Islet of Langerhans (tissue), 1 donor: ENCODE results near the gene PLEKHS1.

Experiments
- FAIRE-seq: peaks from one replicate; lab custom pipeline; 2011; peaks lifted over from hg19 to GRCh38; lab: Jason Lieb, UNC

Gene PLEKHS1

GRCh38 chr10:113751181-113751732 lies at the start of gene PLEKHS1:
Gene PLEKHS1 (plus strand): TSS chr10:113751682. CDS start chr10:113755278, 3,596 bp downstream.
- no peak for FAIRE-seq

DNA sequence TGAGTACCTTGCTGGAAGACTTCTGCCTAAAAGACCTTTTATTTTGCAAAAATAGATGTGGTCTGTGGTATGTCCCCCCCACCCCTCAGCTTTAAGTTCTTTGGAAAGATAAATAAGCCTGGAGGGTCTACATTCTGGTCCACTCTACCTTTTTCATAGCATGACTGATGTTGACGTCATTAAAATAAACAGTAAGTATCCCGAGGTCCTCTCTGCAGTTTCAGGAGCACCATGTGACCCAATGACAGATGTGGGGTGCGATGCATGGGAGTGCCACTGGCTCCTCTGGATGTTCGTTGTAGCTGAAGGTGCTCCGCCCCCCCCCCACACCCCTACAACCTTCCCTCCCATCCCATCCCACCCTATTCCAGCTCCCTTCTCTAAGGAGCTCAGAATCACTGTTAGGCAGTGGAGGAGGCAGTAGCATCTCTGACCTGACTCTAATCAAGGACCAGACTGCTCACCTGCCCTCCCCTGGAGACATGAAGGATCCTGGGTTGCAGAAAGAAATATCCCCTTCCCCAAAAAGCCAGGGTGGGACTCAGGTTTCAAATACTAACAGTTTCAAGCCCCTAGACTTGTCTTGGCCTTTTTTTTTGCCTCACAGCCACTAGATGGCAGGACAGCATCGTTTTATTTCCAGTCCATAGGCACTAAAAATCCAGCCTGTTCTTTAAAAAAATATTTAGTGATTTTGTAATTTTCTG lies 46.7 kb upstream of the PLEKHS1 start:
- peak; percentile 96 for FAIRE-seq

DNA sequence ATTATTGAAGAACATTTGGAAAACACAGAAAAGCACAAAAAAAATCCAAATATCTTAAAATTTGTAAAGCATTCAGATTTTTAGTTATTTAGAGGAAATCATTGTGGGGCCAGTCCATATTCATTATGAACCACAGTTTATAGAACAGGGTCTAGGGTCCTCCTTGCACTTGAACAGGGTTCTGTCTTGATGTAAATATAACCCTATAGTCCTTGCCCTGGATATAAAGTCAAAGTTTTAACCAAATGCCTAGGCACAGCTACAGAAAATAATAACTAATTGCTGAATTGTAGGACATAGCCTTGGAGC lies 46.2 kb upstream of the PLEKHS1 start:
- FAIRE-seq, result no peak

DNA sequence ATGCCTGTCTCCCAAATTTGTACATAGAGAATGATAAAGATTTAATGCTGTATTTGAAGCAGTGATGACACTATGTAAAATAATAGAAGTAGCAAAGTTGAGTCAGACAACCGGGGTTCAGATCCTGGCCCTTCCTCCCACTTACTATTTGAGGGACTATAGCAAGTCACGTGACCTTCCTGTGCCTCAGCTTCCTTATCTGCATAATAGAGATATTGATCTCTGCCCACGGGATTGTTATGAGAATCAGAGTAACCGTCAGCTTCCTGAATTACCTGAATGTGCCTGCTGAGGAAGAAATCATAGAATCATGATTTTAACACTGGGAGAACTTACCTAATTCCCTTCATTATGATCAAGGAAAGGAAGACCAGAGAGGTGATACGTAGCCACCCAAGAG lies 44.9 kb upstream of the PLEKHS1 start:
- FAIRE-seq, result no peak

GRCh38 chr10:113708640-113709039 lies 42.8 kb upstream of the PLEKHS1 start:
- FAIRE-seq, result no peak

- FAIRE-seq, result no peak
Measured at GRCh38 chr10:113709221-113709838, 42.2 kb upstream of the PLEKHS1 start.

- FAIRE-seq, result no peak
Measured at GRCh38 chr10:113711142-113711541, 40.3 kb upstream of the PLEKHS1 start.

DNA sequence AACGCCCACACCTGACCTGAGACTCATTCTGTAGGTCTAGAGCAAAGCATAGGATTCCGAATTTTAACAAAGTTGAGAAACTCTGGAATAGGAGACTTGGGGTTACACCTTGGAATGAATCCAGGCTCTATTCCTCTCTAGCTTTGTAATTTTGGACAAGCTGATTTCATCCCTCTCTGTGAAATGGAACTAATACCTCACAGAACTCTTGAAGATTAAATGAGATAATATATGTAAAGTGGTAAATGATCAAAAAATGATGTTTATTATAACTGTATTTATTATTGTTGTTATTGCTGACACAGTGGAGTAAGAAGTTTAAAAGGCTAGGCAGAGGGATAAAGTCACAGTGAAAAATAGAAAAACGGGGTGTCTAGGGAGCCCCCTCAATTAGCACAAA lies 39.5 kb upstream of the PLEKHS1 start:
- no peak for FAIRE-seq

DNA sequence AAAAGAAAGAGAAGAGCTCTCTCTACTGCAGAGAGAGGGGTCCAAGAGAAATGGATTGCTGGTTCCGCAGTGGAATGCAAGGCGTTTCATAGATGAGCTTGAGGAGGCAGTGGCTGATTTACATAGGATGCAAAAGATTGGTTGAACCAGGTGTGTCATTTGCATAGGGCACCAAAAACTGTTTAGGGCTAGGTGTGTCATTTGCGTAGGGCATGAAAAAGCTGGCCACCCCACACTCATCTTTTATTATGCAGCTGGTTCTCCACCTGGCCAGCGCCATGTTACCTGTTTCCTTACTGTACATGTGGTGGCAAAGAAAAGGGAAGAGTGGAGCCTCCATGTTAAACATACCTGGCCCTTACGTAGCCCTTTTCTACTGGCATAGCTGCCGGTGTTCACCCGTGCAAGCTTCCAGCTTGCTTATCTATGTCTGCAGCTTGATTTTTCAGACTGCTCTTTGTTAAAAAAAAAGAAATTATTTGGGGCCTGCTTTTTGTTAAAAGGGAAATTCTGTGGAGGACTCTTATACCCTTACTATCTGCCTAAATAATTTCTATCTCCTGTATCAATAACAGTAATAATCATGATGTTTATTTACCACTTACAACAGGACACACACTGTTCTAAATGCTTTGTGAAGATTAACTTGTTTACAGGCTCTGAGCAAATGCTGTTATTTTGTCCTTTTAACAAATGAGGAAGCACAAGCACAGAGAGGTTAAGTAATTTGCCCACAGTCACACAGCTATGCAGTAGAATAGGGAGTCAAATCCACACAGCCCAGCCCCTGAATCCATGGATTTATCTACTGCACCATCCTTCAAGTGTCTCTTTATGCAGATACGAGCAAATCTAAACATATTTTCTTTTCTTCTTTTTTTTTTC lies 38.5 kb upstream of the PLEKHS1 start:
- FAIRE-seq, result no peak

- FAIRE-seq, result no peak
Measured at GRCh38 chr10:113713640-113713982, 37.9 kb upstream of the PLEKHS1 start.

DNA sequence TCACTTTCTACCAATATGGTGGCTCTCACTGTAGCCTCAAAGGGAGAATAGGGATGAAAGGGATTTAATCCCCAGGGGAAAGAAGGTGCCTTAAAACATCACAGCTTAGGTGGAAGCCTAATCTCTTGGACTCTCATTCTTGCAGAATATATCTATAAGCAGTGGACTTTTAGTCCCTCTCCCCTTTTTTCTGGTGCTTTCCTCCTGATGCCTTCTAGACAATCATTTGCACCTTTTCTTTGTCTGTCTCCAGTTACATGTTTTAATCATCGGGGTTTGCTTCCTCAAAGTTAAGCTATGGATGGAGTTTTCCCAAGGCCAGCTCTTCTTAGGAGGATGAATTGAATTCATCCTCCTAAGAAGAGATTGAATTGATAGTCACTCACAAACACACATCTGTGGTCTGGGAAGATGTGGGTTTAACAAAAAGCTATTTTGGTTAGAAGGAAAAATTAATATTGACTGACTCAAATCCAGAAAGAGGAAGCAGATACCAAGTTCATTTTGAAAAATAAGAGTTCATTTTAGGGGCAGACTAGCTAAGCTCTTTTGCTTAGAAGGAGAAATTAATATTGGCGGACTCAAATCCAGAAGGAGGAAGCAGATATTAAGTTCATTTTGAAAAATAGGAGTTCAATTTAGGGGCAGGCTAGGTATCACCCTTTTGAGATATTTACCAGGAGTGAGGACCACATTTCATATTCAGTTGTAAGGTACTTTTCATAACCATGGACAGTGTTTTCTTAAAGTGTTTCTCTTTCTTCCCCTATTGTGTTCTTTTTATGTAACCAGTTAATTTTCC lies 35.2 kb upstream of the PLEKHS1 start:
- FAIRE-seq, result no peak

- FAIRE-seq, result no peak
Measured at GRCh38 chr10:113718969-113719822, 32.3 kb upstream of the PLEKHS1 start.

DNA sequence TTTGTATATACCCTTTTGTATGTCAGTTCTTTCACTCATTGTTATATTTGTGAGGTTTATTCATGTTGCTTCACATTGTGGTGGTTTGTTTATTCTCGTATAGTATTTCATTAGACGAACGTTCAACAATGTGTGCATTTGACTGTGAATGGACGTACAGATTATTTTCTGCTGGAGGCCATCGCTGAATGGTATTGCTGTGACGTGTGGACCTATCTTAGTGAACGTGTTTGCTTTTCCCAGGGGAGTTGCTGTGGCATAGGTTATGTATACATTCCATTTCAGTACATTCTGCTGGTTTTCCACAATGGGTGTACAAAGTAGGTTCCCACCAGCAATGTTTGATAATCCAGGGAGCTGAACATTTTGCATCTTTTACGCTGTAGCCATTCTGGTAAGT lies 31.1 kb upstream of the PLEKHS1 start:
- no peak for FAIRE-seq

- FAIRE-seq, result no peak
Measured at GRCh38 chr10:113732160-113732881, 19.2 kb upstream of the PLEKHS1 start.

- no peak for FAIRE-seq
Measured at GRCh38 chr10:113732966-113733365, 18.5 kb upstream of the PLEKHS1 start.

GRCh38 chr10:113733635-113734034 lies 17.8 kb upstream of the PLEKHS1 start:
- no peak for FAIRE-seq

GRCh38 chr10:113735913-113736312 lies 15.6 kb upstream of the PLEKHS1 start:
- no peak for FAIRE-seq

DNA sequence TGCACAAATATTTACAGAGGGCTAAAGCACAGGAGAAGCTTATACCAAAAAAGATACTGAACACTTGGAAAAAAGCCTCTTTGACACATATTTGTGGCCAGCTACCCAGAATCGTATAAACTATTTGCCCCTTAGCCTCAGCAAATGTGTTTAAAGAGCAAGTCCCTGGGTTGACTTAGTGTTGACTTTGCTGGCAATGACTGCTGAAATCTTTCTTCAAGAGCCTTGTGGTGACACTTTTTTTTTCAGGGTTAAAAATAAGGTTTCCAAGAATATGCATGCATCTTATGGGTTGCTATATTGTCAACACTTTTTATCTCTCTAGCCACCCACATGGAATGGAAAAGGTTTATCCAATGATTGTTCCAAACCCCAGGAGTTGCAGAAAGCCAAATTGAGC lies 14.9 kb upstream of the PLEKHS1 start:
- no peak for FAIRE-seq

GRCh38 chr10:113739031-113739430 lies 12.5 kb upstream of the PLEKHS1 start:
- no peak for FAIRE-seq

GRCh38 chr10:113739577-113739976 lies 11.9 kb upstream of the PLEKHS1 start:
- no peak for FAIRE-seq

GRCh38 chr10:113740850-113741249 lies 10.6 kb upstream of the PLEKHS1 start:
- no peak for FAIRE-seq
